Ovary (tissue), 9 donors: Measurements from ENCODE around the gene SND1. TPM values are rescaled to one million over a fixed set of nuclear protein-coding genes. Genes with fewer than 3 reads are reported as not detected.

Experiments used
- DNase-seq, 5 donors: peaks; one replicate each; pipeline ENCODE4 v3.0.0-alpha.2; 2019 to 2020
- H3K27ac ChIP-seq, 2 donors: fragments of 200-600 bp; one replicate each; pipeline versions ENCODE4 v1.5.1 to v1.8.0; 2019 to 2022
- H3K27me3 ChIP-seq: fragments of 200-600 bp; one replicate; pipeline ENCODE4 v1.8.0; 2022
- H3K36me3 ChIP-seq: fragments of 200-600 bp; sonication (generic); one replicate; pipeline ENCODE4 v1.5.1; 2019
- H3K4me1 ChIP-seq: one replicate; pipeline ENCODE4 v1.8.1; 2013; ENCODE audit warnings: mild to moderate bottlenecking, moderate library complexity; ENCODE audit not compliant: insufficient read depth
- H3K4me3 ChIP-seq: fragments of 200-600 bp; sonication (generic); one replicate; pipeline ENCODE4 v1.5.1; 2017
- H3K9me3 ChIP-seq, 2 donors: fragments of 200-600 bp in 1 of 2; sonication (generic) in 1 of 2; one replicate each; pipeline versions ENCODE4 v1.5.1 to v1.8.1; 2013 to 2019; ENCODE audit warnings: mild to moderate bottlenecking in 1 of 2, moderate library complexity in 1 of 2
- EP300 ChIP-seq: sonication (generic); formaldehyde crosslinking; IDR thresholded peaks from one replicate; pipeline ENCODE4 v1.6.1; 2017; ENCODE audit warnings: antibody characterized with exemption
- POLR2A ChIP-seq: fragments of 450-650 bp; IDR thresholded peaks from one replicate; pipeline ENCODE4 v1.6.1; 2017; ENCODE audit warnings: antibody characterized with exemption, mild to moderate bottlenecking, moderate library complexity
- WGBS, 3 donors: extraction: QIAGEN DNeasy Blood & Tissue Kit in 1 of 3; methylation state at CpG; one replicate each; pipeline versions ENCODE4 v1.1.5 to v1.1.7; 2013 to 2017; 5-methylcytosine and 5-hydroxymethylcytosine counted together
- intact Hi-C, 4 donors: fragments of 100-400 bp; cut with DNase I; formaldehyde crosslinking; loops; one replicate each; pipeline versions ENCODE4 v1.11.0 to v1.15.1; 2022 to 2023
- polyA plus RNA-seq, 2 donors: library from polyadenylated mRNA; stranded (reverse); fragments of 200-250 nt in 1 of 2; fragments of 350-450 nt in 1 of 2; fragmentation: Illumina TruSeq in 1 of 2; extraction: RNeasy Lipid Tissue Mini Kit (QIAGEN cat#74804) in 1 of 2; gene quantifications; one replicate each; pipeline ENCODE4 v1.2.3, GENCODE V29; 2013 to 2014
- total RNA-seq, 7 donors: library from RNA; depleted of rRNA in 2 of 7; stranded (reverse); fragments of >200 nt in 2 of 7; fragmentation: NEBNext Ultra II Directional in 3 of 7; extraction: Animal tissue kit (Norgen Biotek cat#: 25700) in 3 of 7; gene quantifications; one replicate each; pipeline versions ENCODE4 v1.1.0 to v1.2.4, GENCODE V29; 2016 to 2023
- TF ChIP-seq, protein P1 (sequence below), 3 donors: fragments of 450-650 bp in 2 of 3; fragments of 200-600 bp in 1 of 3; IDR thresholded peaks; one replicate each; pipeline versions ENCODE4 v1.5.1 to v1.8.0; 2016 to 2022; ENCODE audit warnings: antibody characterized with exemption in 3 of 3, mild to moderate bottlenecking in 1 of 3
- donor health status: DM: no; HTN: no; CAD: no; lungs with moderate emphysema.
- donor health status: DM: no; HTN: no; CAD: no.
- donor health status: Bipolar disorder and iron deficiency.
- donor health status: DM: yes; HTN: yes; CAD: no.
- donor health status: DM: no; HTN: no; CAD: no.
- donor health status: DM: yes; HTN: yes; CAD: no.

SND1 gene
- total and polyA plus RNA-seq, 9 donors = 91.4 to 297 (median 182) TPM

DNA sequence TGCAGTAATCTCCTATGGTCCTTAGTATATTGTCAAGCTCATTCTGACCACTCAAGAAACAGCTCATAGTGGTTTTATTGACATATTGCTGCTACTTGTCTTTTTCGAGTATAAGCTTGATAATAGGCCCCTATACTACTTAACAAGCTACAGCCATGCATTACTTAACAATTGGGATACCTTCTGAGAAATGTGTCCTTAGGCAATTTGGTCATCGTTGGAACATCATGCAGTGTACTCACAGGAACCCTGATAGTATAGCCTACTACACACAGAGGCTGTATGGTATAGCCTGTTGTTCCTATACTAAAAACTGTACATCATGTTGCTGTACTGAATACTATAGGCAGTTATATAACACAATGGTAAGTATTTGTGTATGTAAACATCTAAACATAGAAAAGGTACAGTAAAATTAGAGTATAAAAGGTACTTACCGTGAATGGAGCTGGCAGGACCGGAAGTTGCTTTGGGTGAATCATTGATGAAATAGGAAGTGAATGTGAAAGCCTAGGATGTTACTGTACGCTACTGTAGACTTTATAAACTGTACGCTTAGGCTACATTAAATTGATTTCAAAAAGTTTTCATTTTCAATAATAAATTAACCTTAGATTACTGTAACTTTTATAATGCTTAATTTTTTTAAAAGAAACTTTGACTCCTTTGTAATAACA, 218.4 kb downstream of the SND1 start:
- H3K27ac ChIP-seq = no peak overlapping the region
- no peaks in the 10 kb centered on the region for H3K27me3 ChIP-seq
- no peaks in the 10 kb centered on the region for H3K36me3 ChIP-seq
- no peak for TF ChIP-seq POLR2A
- TF ChIP-seq, protein P1, sequence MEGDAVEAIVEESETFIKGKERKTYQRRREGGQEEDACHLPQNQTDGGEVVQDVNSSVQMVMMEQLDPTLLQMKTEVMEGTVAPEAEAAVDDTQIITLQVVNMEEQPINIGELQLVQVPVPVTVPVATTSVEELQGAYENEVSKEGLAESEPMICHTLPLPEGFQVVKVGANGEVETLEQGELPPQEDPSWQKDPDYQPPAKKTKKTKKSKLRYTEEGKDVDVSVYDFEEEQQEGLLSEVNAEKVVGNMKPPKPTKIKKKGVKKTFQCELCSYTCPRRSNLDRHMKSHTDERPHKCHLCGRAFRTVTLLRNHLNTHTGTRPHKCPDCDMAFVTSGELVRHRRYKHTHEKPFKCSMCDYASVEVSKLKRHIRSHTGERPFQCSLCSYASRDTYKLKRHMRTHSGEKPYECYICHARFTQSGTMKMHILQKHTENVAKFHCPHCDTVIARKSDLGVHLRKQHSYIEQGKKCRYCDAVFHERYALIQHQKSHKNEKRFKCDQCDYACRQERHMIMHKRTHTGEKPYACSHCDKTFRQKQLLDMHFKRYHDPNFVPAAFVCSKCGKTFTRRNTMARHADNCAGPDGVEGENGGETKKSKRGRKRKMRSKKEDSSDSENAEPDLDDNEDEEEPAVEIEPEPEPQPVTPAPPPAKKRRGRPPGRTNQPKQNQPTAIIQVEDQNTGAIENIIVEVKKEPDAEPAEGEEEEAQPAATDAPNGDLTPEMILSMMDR (IDR thresholded peaks at IDR 0.05) = no peak
- TF ChIP-seq EP300 = no peak
- no peaks in the 10 kb centered on the region for H3K9me3 ChIP-seq
- no peak overlapping the region for H3K4me3 ChIP-seq
- 91 to 95% (median 92%) methylated on average over 6 of the region's 6 CpGs for WGBS, 3 donors
- no peaks in the 10 kb centered on the region for H3K4me1 ChIP-seq
- intact Hi-C loops = loop anchor here in 1 of 4 donors (5.0 kb wide), 1 partner anchor 127 kb away; no protein-coding TSS in a partner anchor
- DNase-seq = no peak

DNA sequence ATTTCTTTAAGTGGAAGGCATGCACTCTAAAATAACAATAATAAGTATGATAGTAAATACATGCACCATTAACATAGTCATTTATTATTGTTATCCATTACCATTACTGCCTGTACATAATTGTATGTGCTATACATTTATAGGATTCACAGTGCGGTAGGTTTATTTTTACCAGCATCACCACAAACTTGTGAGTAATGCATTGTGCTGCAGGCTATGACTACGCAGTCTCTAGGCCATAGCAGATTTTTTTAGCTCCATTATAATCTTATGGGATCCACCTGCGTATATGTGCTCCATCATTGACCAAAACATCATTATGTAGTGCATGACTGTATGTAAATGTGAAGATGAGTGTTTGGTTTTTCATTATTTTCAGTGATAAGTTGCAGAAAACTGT, 219.2 kb downstream of the SND1 start:
- Histone ChIP-seq H3K36me3 (no peaks in the 10 kb centered on the region), H3K4me3 (no peak overlapping the region), H3K9me3 (no peaks in the 10 kb centered on the region), H3K27ac (no peak overlapping the region), H3K4me1 (no peaks in the 10 kb centered on the region), H3K27me3 (no peaks in the 10 kb centered on the region)
- WGBS, 3 donors = 95 to 98% (median 98%) methylated on average over 3 of the region's 3 CpGs
- intact Hi-C loops = loop anchor here in 1 of 4 donors (5.0 kb wide), 1 partner anchor 126 kb away; no protein-coding TSS in a partner anchor
- no peak for TF ChIP-seq POLR2A
- TF ChIP-seq, protein P1 (IDR thresholded peaks at IDR 0.05) = no peak
- no peak for TF ChIP-seq EP300
- no peak for DNase-seq

DNA sequence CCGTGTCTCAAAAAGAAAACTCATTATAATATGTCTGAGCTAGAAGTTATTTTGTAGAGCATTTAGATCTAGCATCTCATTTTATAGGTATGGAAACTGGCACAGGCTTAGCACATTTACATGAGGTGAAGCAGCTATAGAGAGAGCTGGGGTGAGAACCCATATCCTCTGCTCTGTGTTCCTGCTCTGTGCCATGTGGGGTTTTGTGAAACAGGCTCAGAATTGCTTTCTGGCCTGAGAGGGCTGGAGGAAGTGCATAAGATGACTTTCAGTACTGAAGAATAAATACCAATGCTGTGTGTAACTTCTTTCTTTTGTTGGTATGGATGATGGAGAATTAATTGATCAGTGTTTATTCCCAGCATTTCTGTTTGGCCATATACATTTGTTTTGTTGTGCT, 220.1 kb downstream of the SND1 start:
- Histone ChIP-seq H3K9me3 (no peaks in the 10 kb centered on the region), H3K4me1 (no peaks in the 10 kb centered on the region), H3K27ac (no peak overlapping the region), H3K4me3 (no peak overlapping the region), H3K27me3 (no peaks in the 10 kb centered on the region), H3K36me3 (no peaks in the 10 kb centered on the region)
- TF ChIP-seq POLR2A = no peak
- TF ChIP-seq EP300 = no peak
- TF ChIP-seq, protein P1 (IDR thresholded peaks at IDR 0.05) = no peak
- WGBS, 3 donors = 94 to 100% (median 100%) methylated on average over 1 of the region's 1 CpG
- DNase-seq = no peak
- intact Hi-C loops = loop anchor here in 1 of 4 donors (5.0 kb wide), 1 partner anchor 125 kb away; no protein-coding TSS in a partner anchor

DNA sequence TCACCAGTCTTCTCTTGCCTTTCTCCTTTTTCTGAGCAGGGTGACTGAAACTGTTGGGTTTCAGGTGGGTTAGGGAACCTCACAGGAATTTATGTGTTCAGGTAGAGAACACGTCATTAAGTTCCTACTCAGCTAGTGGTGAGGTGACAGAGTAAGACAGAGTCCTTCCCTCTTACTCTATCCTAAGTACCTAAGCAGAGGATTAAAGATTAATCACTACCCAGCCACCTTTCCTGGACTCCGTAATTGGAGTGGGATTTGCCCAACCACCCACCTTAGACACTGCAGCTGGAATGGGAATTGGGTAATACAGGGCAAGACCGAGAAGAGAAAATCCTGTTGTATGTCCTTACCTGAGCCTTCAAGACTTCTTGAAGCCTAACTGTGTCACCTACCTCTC, 221.2 kb downstream of the SND1 start:
- Histone ChIP-seq H3K27ac (no peak overlapping the region), H3K27me3 (no peaks in the 10 kb centered on the region), H3K4me1 (no peaks in the 10 kb centered on the region), H3K9me3 (no peaks in the 10 kb centered on the region), H3K4me3 (no peak overlapping the region), H3K36me3 (no peaks in the 10 kb centered on the region)
- intact Hi-C loops = loop anchor here in 1 of 4 donors (5.0 kb wide), 1 partner anchor 124 kb away; no protein-coding TSS in a partner anchor
- 96 to 98% (median 98%) methylated on average over 3 of the region's 3 CpGs for WGBS, 3 donors
- no peak for TF ChIP-seq EP300
- no peak for TF ChIP-seq POLR2A
- no peak for DNase-seq
